AG04450 (cell line): Measurements from ENCODE around the gene NRAP. TPM values are rescaled to one million over a fixed set of nuclear protein-coding genes. Genes with fewer than 3 reads are reported as not detected.

Experiments used
- CTCF ChIA-PET: fragments of 300-600, 350-600 bp; formaldehyde crosslinking; extraction: SDS; loops from one replicate; lab custom pipeline; 2022; ENCODE audit warnings: antibody characterized with exemption, inconsistent platforms; lab: Charles Lee
- POLR2A ChIA-PET: fragments of 350-600 bp; formaldehyde crosslinking; extraction: SDS; loops from one replicate; lab custom pipeline; 2021; ENCODE audit warnings: antibody characterized with exemption, inconsistent platforms; lab: Yijun Ruan, JAX
- DNase-seq: peaks from one replicate; pipeline ENCODE4 v3.0.0-alpha.2; 2011; ENCODE audit warnings: low read depth, low spot score
- H3K27ac ChIP-seq: one replicate; pipeline ENCODE4 v1.5.1; 2012; ENCODE audit warnings: low read depth, low read length, control low read depth
- H3K27me3 ChIP-seq: one replicate; pipeline ENCODE4 v1.6.0; 2012; ENCODE audit warnings: low read length; ENCODE audit not compliant: control insufficient read depth, insufficient read depth
- H3K4me3 ChIP-seq: 2 replicates; pipeline ENCODE4 v1.5.1; 2011; ENCODE audit warnings: mild to moderate bottlenecking, low read depth, low read length, control low read depth
- H3K9me3 ChIP-seq: 2 replicates; pipeline ENCODE4 v1.5.1; 2012; ENCODE audit warnings: low read length; ENCODE audit not compliant: control insufficient read depth, insufficient read depth
- CTCF ChIP-seq: IDR thresholded peaks from 2 replicates; pipeline ENCODE4 v1.5.1; 2011; ENCODE audit warnings: low read depth, low read length, control low read depth, inconsistent platforms
- polyA plus RNA-seq: library from polyadenylated mRNA; depleted of rRNA; stranded (reverse); fragments of >200 nt; gene quantifications from 2 replicates; pipeline ENCODE4 v1.2.3, GENCODE V29; 2011

NRAP gene
- polyA plus RNA-seq, 1 experiment, result not detected

DNA sequence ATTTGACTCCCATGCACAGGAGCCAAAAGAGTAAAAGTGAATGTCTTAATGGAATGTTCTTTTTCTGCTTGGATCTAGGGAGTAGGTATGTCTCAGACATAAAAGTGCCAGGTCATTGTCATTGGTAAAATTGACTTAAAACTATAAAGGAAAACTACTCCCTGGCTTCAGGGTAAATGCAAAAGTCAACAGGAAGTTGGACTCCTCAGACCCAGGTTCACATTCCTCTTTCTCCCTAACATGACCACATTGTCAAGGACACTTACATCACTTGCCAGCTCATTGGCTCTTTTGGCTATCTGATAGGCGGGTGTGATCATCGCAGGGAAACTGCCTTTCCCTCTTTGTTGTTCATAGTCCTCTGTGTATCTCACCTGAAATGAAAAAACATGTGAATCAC is 13.7 kb downstream of the NRAP start:
- Histone ChIP-seq H3K4me3 (no peak overlapping the region), H3K27me3 (peaks cover 13% of the 10 kb centered on the region), H3K9me3 (no peaks in the 10 kb centered on the region), H3K27ac (no peak overlapping the region)
- ChIA-PET POLR2A (no interaction called here), CTCF (no interaction called here)
- no peak for DNase-seq
- TF ChIP-seq CTCF, result no peak

DNA sequence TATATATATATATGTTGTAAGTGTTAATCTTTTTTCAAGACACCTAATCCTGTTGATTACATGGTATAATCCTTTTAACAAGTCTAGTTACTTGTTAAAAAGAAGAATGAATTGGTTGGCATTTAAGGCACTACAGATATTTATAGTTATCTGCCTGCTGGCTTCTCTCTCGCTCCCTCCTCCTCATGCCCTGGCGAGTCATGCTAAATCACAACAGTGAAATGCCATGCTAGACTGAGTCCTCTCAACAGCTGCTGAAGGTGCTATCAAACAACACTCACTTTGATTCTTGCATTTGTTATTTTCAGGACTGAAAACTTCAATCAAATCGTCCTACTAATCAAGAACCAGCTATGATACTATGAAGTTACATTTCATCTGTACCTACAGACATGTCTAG is 15.4 kb downstream of the NRAP start:
- peaks cover 10% of the 10 kb centered on the region for H3K27me3 ChIP-seq
- no peak overlapping the region for H3K4me3 ChIP-seq
- no peaks in the 10 kb centered on the region for H3K9me3 ChIP-seq
- POLR2A ChIA-PET, result no interaction called here
- H3K27ac ChIP-seq, result no peak overlapping the region
- DNase-seq, result no peak
- CTCF ChIA-PET, result no interaction called here
- no peak for TF ChIP-seq CTCF

GRCh38 chr10:113647812-113648211 is 16.0 kb downstream of the NRAP start:
- H3K27ac ChIP-seq, result no peak overlapping the region
- DNase-seq, result no peak
- H3K9me3 ChIP-seq, result no peaks in the 10 kb centered on the region
- ChIA-PET POLR2A (no interaction called here), CTCF (no interaction called here)
- no peak for TF ChIP-seq CTCF
- no peak overlapping the region for H3K4me3 ChIP-seq
- H3K27me3 ChIP-seq, result peaks cover 10% of the 10 kb centered on the region

- TF ChIP-seq CTCF, result no peak
- peaks cover 14% of the 10 kb centered on the region for H3K27me3 ChIP-seq
- H3K4me3 ChIP-seq, result no peak overlapping the region
- ChIA-PET CTCF (no interaction called here), POLR2A (no interaction called here)
- no peak for DNase-seq
- H3K9me3 ChIP-seq, result no peaks in the 10 kb centered on the region
- H3K27ac ChIP-seq, result no peak overlapping the region
Observed at GRCh38 chr10:113646336-113647201, 17.3 kb downstream of the NRAP start.
